GM18505 (cell line): Measurements from ENCODE around the gene ALDH1L1.

Experiments used
- ATAC-seq: cut with Tn5 transposase; IDR thresholded peaks from one replicate; pipeline ENCODE4 v1.9.1; 2021; ENCODE audit not compliant: unreplicated experiment
- POLR2A ChIP-seq: IDR thresholded peaks from 4 replicates; pipeline ENCODE4 v1.6.1; 2011; ENCODE audit warnings: borderline replicate concordance; ENCODE audit not compliant: insufficient read depth, insufficient read length; ENCODE audit errors: extremely low read depth

ALDH1L1 gene

GRCh38 chr3:126184465-126185000 lies 4.1 kb upstream of the ALDH1L1 start:
- ATAC-seq: no peak

DNA sequence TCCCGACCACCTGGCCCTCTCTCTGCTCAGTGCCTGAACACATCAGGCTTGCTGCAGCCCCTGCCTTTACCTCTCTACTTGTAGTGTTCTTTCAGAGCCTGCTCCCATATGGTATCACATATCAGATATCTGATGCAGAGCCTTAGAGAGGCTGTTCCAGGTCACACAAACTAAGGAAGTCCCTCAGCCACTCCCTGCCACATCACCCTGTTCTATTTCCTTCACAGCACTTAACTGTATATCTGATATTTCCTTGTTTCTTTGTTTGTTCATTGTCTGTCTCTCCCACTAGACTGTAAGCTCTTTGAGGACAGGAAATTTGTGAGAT lies 976 bp upstream of the ALDH1L1 start:
- no peak for ATAC-seq
- no peak for TF ChIP-seq POLR2A

More at GRCh38 chr3:126184465-126185000, 4.1 kb upstream of the ALDH1L1 start:
- no peak for TF ChIP-seq POLR2A

DNA sequence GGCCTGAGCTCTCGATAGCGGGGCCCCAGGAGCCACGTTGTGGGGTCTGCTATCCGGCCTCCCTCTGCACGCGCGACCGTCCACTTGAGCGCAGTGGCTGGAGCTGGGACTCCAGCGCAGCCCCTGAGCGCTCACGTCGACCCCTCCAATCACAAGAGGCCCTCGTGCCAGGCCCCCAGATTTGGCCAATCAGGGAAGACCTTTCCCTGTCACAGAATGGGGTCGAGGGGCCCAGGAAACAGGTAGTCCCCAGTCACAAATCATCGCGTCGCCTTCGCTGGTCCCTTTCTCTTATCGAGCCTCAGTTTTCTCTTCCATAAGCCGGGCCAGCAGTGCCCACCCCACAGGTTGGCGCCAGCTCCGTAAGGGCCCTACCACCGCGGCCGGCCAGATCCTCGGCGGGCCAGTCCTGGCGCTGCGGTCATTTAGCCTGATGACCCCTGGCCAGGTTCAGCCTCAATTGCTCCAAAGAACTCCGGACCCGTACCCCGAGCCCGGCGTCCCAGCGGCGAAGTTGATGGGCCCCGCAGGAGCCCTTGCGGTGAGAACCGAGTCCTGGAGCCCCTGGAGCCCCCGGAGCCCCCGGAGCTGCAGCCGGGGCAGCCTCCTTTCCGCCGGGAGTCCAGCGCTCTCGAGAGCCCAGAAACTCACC lies 435 bp downstream of the ALDH1L1 start:
- no peak for TF ChIP-seq POLR2A

DNA sequence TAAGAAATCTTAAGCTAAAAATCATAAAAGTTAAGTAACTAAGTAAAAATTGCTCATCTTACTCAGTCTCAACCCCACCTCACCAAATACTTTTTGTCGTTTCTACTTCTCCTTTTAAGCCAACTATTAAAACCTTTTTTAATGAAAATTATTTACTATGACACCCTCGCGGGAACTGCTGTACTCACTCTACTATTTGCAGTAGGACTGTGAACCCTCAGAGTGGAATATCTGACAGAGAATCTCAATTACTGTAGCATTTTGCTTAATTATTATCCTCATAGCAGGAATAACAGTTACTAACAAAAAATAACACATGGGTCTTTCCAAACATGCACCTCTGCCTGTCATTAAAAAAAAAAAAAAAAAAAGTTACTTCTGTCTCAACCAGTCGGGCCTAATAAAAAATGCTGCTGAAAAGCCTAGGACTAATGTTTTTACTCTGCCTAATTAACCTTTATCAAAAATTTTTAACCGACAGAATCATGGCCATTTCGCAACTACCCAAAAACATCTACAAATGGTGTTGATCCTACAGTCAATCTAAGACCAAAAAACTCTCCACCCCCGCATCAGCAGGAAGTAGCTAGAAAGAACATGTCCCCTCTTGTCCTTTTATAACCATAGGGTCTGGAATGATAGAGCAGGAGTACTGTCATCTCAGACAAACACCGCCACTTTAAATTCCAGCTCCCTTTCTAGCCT lies 10.2 kb downstream of the ALDH1L1 start:
- ATAC-seq: no peak
- no peak for TF ChIP-seq POLR2A

More for the DNA sequence above, 435 bp downstream of the ALDH1L1 start:
- ATAC-seq: no peak

DNA sequence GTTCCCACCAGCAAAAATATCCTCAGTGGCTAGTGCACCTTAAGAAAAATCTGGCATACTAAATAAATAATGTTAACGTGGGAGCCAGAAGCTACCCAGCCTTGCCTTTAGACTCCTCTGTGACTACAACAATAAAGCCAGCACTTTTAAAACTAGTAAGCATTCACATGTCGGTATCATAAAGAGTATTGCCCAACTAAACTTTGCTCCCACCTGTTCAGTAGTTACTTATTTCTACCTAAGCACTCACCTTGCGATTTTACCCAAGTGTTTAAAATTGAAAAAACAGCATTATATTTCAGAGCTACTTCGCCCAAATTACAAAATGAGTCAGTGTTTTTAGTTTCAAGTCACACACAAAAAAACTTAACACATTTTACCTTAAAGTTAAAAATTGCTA lies 12.8 kb downstream of the ALDH1L1 start:
- no peak for ATAC-seq
- no peak for TF ChIP-seq POLR2A

DNA sequence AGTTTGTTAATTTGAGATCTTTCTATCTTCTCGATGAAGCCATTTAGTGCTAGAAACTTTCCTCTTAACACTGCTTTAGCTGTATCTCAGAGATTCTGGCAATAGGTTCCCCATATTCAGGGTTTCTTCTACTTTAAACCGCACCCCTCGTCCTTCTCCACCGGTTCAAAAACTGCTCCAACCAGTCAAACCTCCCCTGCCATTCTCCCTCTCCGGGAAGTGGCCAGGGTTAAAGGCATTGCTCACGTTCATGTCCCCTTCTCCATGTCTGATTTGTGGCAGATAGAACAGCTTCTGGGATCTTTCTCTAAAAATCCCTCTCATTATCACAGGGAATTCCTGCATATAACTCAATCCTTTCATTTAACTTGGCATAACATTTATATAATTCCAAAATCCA lies 14.4 kb downstream of the ALDH1L1 start:
- TF ChIP-seq POLR2A: no peak
- no peak for ATAC-seq

DNA sequence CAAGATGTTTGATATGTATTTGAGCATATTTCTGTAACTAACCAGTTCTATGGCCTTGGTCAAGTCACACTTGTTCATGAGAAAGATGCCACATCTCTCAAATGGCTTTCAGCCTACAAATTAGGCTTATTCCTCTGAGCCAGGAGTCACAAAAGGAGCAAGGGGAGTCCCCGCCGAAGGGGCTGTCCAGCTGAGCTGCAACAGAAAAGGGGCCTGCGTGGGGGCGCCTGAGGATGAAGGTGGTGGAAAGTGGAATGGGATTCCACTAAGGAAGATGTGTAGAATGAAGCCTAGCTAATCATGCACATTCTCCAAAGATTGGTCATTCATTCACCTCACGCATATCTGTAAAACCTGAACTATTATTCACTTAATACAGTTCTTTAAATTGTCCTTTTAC lies 19.1 kb downstream of the ALDH1L1 start:
- ATAC-seq: no peak

GRCh38 chr3:126160243-126161210 lies 19.9 kb downstream of the ALDH1L1 start:
- TF ChIP-seq POLR2A: no peak
- no peak for ATAC-seq

More for the DNA sequence above, 19.1 kb downstream of the ALDH1L1 start:
- TF ChIP-seq POLR2A: no peak

- no peak for ATAC-seq
- no peak for TF ChIP-seq POLR2A
These were observed 20.9 kb downstream of the ALDH1L1 start for GRCh38 chr3:126159476-126159875.

DNA sequence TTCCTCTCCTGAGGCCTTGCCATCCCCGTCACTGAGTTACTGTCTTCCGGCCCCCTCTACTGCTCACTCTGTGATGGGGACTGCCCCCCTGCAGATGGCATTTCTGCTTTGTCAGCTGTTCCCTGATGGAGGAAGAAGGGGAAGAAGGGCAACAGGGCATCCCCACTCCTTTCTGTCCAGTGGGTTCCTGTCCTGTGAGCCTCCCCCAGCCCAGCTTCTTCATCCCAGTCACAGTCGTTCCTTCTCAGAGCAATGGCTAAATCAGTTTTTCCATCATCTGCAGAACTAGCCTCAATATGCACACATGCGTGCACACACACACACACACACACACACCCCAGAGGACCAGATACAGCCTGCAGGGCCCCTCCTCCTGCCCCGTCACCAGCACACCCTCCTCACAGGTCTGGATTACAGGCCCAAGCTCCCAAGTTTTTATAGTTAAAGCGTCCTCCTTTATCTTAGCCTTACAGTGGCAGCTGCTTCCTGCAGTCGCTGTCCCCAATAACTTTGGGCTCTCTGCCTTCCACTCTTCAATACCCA lies 21.4 kb downstream of the ALDH1L1 start:
- TF ChIP-seq POLR2A: no peak
- ATAC-seq: no peak

DNA sequence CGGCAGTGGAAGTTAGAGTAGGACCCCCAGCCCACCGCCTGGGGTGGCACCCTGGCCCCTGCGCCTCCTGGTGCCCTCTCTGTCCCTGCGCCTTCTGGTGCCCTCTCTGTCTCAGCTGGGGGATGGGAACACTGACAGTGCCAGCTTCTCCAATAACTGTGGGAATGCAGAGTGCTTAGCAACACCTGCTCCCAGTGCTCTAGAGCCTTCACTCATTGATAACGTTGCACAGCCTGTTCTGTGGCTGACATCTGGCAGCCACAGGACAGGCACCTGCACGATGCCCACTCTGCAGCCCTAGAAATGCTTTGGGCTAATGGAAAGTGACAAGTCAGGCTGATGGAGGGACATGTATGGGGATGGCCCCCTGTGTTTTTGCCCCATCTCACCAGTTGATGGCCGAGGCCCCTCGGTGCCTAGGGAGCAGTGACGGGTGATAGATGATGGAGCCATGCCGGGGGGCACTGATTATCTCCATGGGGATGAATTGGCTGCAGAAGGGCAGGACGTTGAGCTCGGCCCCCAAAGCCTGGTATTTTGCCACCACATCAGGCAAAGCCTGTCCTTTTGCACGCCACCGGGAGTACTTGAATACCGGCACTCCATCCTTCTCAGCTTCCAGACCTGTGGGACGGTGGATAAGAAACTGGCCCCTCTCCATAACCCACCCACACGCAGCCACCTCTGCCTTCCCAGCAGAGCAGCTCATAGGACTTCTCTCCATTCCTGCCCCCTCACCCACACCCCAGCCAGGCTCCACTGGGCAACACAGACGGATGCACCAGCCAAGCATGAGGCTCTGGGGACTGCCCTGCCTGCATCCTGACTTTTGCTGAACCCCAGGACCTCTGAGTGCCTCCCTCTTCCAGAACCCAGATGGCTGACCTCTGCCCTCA lies 22.1 kb downstream of the ALDH1L1 start:
- no peak for ATAC-seq
- no peak for TF ChIP-seq POLR2A
